SH-SY5Y (cell line): ENCODE measurements around the gene BANK1.

Experiments used
- GATA2 ChIP-seq: IDR thresholded peaks from 2 replicates; pipeline ENCODE4 v1.6.1; 2011; ENCODE audit warnings: mild to moderate bottlenecking, low read depth, low read length
- GATA3 ChIP-seq: IDR thresholded peaks from 2 replicates; pipeline ENCODE4 v1.6.1; 2011; ENCODE audit warnings: low read depth, mild to moderate bottlenecking, low read length, moderate library complexity

BANK1 gene

GRCh38 chr4:101910786-101911373 is 120.3 kb downstream of the BANK1 start:
- TF ChIP-seq GATA2 (no peak), GATA3 (no peak)

- TF ChIP-seq GATA3: no peak
- TF ChIP-seq GATA2: no peak
Measured at GRCh38 chr4:101911616-101912015, 121.1 kb downstream of the BANK1 start.

- TF ChIP-seq GATA2: no peak
- TF ChIP-seq GATA3: no peak
Measured at GRCh38 chr4:101914761-101915160, 124.2 kb downstream of the BANK1 start.

GRCh38 chr4:101919373-101919977 is 128.9 kb downstream of the BANK1 start:
- TF ChIP-seq GATA3 (no peak), GATA2 (no peak)

GRCh38 chr4:101921370-101921769 is 130.8 kb downstream of the BANK1 start:
- TF ChIP-seq GATA3: no peak
- no peak for TF ChIP-seq GATA2

- TF ChIP-seq GATA3: peak; percentile 72
- peak; percentile 85 for TF ChIP-seq GATA2
Measured at GRCh38 chr4:101931619-101932018, 141.1 kb downstream of the BANK1 start.

- TF ChIP-seq GATA3 (peak; percentile 94), GATA2 (peak; percentile 93)
Measured at GRCh38 chr4:101933855-101934254, 143.3 kb downstream of the BANK1 start.

- no peak for TF ChIP-seq GATA2
Measured at GRCh38 chr4:101938836-101939235, 148.3 kb downstream of the BANK1 start.

- TF ChIP-seq GATA2 (no peak), GATA3 (no peak)
Measured at GRCh38 chr4:101941816-101942358, 151.4 kb downstream of the BANK1 start.

- no peak for TF ChIP-seq GATA3
- no peak for TF ChIP-seq GATA2
Measured at GRCh38 chr4:101942891-101943290, 152.4 kb downstream of the BANK1 start.

GRCh38 chr4:101944649-101945048 is 154.1 kb downstream of the BANK1 start:
- no peak for TF ChIP-seq GATA2
- no peak for TF ChIP-seq GATA3

GRCh38 chr4:101948055-101948454 is 157.5 kb downstream of the BANK1 start:
- no peak for TF ChIP-seq GATA2
- no peak for TF ChIP-seq GATA3

- TF ChIP-seq GATA3 (no peak), GATA2 (no peak)
Measured at GRCh38 chr4:101948951-101949350, 158.4 kb downstream of the BANK1 start.

GRCh38 chr4:101950258-101950979 is 159.9 kb downstream of the BANK1 start:
- no peak for TF ChIP-seq GATA3
- no peak for TF ChIP-seq GATA2

GRCh38 chr4:101952985-101953384 is 162.5 kb downstream of the BANK1 start:
- TF ChIP-seq GATA3 (no peak), GATA2 (no peak)

- TF ChIP-seq GATA3 (no peak), GATA2 (no peak)
Measured at GRCh38 chr4:101953949-101954348, 163.4 kb downstream of the BANK1 start.
